ENCODE results near the gene BRAF. TPM values are rescaled to one million over a fixed set of nuclear protein-coding genes. Genes with fewer than 3 reads are reported as not detected.
A peak's percentile ranks its signal among the peaks of the same experiment; 100 is the strongest.
"Not testable (repeated sequence)": the region's sequence is repeated elsewhere in the genome, so short reads cannot be mapped to it uniquely, and the experiment has no call there.

BRAF gene
- total and polyA plus RNA-seq, 5 donors from 2014 or later: 6.9 to 60.8 (median 9.0) TPM

DNA sequence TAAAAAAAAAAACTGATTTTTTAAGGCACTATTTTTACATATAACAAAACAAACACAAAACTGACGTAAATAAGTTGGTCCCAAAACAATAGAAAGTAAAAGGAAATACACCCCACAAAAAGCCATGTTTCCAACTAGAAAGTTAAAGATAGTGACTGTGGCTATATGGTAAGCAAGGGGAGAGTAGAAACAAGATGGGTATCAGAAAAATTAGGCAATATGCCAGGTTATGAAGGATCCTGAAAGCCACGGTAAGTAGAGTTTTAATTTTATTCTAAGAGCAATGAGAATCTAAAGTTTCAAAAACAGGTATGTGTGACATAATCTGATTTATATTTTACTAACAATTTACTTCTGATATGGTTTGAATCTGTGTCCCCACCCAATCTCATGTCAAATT is 61.5 kb downstream of the BRAF start:
- DNase-seq (no peak), ATAC-seq (ENCODE audit: low read depth in 2 of 2) (no peak)
- H3K4me3 ChIP-seq (ENCODE audit: low read depth, low read length): no peak overlapping the region
- Mint-ChIP-seq H3K9me3 (peaks cover 0 to 7% (median 0%) of the 10 kb centered on the region in 7 donors), H3K4me3 (no peak overlapping the region), H3K27ac (no peak overlapping the region), H3K36me3 (peaks cover 18% of the 10 kb centered on the region), H3K4me1 (peaks cover 46 to 56% (median 51%) of the 10 kb centered on the region in 4 donors), H3K27me3 (no peaks in the 10 kb centered on the region)
- no peaks in the 10 kb centered on the region for H3K36me3 ChIP-seq (ENCODE audit: control insufficient read depth, insufficient read depth, low read length)
- no peaks in the 10 kb centered on the region for H3K27me3 ChIP-seq (ENCODE audit: control insufficient read depth, insufficient read depth, low read length)
- no peaks in the 10 kb centered on the region for H3K9me3 ChIP-seq (ENCODE audit: control insufficient read depth in 2 of 2, low read length in 2 of 2)
- H3K4me1 ChIP-seq (ENCODE audit: control insufficient read depth, insufficient read depth, low read length, poor library complexity, severe bottlenecking): no peaks in the 10 kb centered on the region
- no peak overlapping the region for H3K27ac ChIP-seq (ENCODE audit: insufficient read depth, low read length, poor library complexity, severe bottlenecking)

DNA sequence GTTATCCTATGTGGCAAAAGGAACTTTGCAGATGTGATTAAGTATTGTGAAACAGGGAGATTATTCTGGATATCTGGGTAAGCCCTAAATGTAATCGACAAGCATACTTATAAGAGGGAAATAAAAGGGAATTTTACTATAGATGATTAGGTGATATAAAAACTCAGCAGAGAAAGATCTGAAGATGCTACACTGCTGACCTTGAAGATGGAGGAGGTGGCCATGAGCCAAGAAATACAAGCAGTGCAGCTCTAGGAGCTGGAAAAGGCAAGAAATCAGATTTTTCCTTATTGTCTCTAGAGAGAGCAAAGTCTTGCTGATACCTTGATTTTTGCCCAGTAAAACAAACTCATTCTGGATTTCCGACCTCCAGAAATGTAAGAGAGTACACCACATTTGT is 67.7 kb downstream of the BRAF start:
- Histone ChIP-seq H3K4me1 (ENCODE audit: control insufficient read depth, insufficient read depth, low read length, poor library complexity, severe bottlenecking) (no peaks in the 10 kb centered on the region), H3K4me3 (ENCODE audit: low read depth, low read length) (no peak overlapping the region), H3K9me3 (ENCODE audit: control insufficient read depth in 2 of 2, low read length in 2 of 2) (no peaks in the 10 kb centered on the region), H3K36me3 (ENCODE audit: control insufficient read depth, insufficient read depth, low read length) (no peaks in the 10 kb centered on the region), H3K27me3 (ENCODE audit: control insufficient read depth, insufficient read depth, low read length) (no peaks in the 10 kb centered on the region), H3K27ac (ENCODE audit: insufficient read depth, low read length, poor library complexity, severe bottlenecking) (no peak overlapping the region)
- Mint-ChIP-seq H3K9me3 (no peaks in the 10 kb centered on the region), H3K36me3 (peaks cover 3% of the 10 kb centered on the region), H3K4me3 (peak overlapping the region in 1 of 4 donors; percentile 29), H3K27me3 (no peaks in the 10 kb centered on the region), H3K27ac (no peak overlapping the region), H3K4me1 (peaks cover 46 to 56% (median 50%) of the 10 kb centered on the region in 4 donors)
- ATAC-seq (ENCODE audit: low read depth in 2 of 2): no peak
- DNase-seq: no peak

DNA sequence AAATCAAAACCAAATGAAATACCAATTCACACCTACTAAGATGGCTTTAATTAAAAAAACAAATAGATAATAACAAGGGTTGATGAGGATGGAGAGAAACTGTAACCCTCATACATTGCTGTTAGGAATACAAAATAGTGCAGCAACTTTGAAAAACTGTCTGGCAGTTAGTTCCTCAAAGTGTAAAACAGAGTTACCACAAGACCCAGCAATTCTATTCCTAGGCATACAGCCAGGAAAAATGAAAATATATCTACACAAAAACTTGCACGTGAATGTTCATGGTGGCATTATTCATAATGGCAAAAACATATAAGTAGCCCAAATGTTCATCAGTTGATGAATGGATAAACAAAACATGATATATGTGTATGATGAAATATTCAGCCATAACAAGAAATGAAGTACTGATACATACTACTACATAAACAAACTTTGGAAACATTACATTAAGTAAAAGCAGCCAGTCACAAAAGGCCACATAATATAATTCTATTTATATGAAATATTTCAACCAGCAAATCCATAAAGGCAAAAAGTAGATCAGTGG is 83.5 kb downstream of the BRAF start:
- Mint-ChIP-seq H3K27ac (no peak overlapping the region), H3K36me3 (peaks cover 42% of the 10 kb centered on the region), H3K4me3 (no peak overlapping the region), H3K27me3 (no peaks in the 10 kb centered on the region), H3K9me3 (peaks cover 0 to 2% (median 0%) of the 10 kb centered on the region in 7 donors), H3K4me1 (peaks cover 6 to 12% (median 6%) of the 10 kb centered on the region in 4 donors)
- Histone ChIP-seq H3K9me3 (ENCODE audit: control insufficient read depth in 2 of 2, low read length in 2 of 2) (no peaks in the 10 kb centered on the region), H3K27ac (ENCODE audit: insufficient read depth, low read length, poor library complexity, severe bottlenecking) (no peak overlapping the region), H3K4me3 (ENCODE audit: low read depth, low read length) (no peak overlapping the region), H3K27me3 (ENCODE audit: control insufficient read depth, insufficient read depth, low read length) (no peaks in the 10 kb centered on the region), H3K36me3 (ENCODE audit: control insufficient read depth, insufficient read depth, low read length) (peaks cover 12% of the 10 kb centered on the region), H3K4me1 (ENCODE audit: control insufficient read depth, insufficient read depth, low read length, poor library complexity, severe bottlenecking) (no peaks in the 10 kb centered on the region)
- ATAC-seq (ENCODE audit: low read depth in 2 of 2) (no peak), DNase-seq (no peak)

DNA sequence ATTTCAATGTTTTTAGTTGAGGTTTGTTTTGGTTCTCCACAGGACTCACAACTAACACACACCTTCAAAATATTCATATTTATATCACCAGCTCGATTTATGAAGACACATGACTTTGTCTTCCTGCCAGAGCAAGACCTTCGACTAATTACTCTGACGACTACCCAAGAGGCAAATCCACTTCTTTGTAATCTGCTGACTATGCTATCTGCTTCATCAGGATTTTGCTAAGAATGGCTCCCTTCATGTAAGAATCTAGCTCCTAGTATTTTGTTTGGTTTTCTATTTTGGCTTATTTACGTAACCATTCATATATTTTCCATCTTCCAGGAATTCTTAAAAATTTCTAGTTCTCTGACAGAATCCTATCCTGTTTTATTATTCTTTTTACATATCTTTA is 93.0 kb downstream of the BRAF start:
- H3K36me3 ChIP-seq (ENCODE audit: control insufficient read depth, insufficient read depth, low read length): peaks cover 12% of the 10 kb centered on the region
- H3K27ac ChIP-seq (ENCODE audit: insufficient read depth, low read length, poor library complexity, severe bottlenecking): no peak overlapping the region
- no peaks in the 10 kb centered on the region for H3K27me3 ChIP-seq (ENCODE audit: control insufficient read depth, insufficient read depth, low read length)
- H3K4me3 ChIP-seq (ENCODE audit: low read depth, low read length): no peak overlapping the region
- H3K9me3 Mint-ChIP-seq: no peaks in the 10 kb centered on the region
- H3K27ac Mint-ChIP-seq: no peak overlapping the region
- H3K27me3 Mint-ChIP-seq: no peaks in the 10 kb centered on the region
- DNase-seq: no peak
- no peaks in the 10 kb centered on the region for H3K9me3 ChIP-seq (ENCODE audit: control insufficient read depth in 2 of 2, low read length in 2 of 2)
- H3K4me1 ChIP-seq (ENCODE audit: control insufficient read depth, insufficient read depth, low read length, poor library complexity, severe bottlenecking): no peaks in the 10 kb centered on the region
- ATAC-seq (ENCODE audit: low read depth in 2 of 2): no peak
- no peak overlapping the region for H3K4me3 Mint-ChIP-seq
- peaks cover 0 to 12% (median 1%) of the 10 kb centered on the region in 4 donors for H3K4me1 Mint-ChIP-seq
- H3K36me3 Mint-ChIP-seq: peaks cover 29% of the 10 kb centered on the region

DNA sequence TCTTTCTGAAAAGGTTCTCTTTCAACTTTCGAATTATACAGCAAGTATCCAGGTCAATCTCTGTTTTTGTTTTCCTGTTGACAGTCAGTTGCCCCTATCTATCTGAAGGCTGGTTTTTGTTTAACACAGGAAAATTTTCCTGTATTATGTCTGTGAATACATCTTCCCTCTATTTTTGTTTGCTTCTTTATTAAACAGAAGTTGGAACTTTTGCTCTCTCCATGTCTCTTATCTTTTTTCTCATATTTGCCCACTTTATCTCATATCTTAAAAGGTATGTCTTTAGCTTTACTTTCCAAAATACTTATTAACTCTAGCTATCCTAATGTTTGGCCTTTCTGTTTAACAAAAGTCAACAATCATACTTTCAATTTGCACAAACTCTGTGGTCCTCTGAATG is 95.0 kb downstream of the BRAF start:
- H3K27ac ChIP-seq (ENCODE audit: insufficient read depth, low read length, poor library complexity, severe bottlenecking): no peak overlapping the region
- ATAC-seq (ENCODE audit: low read depth in 2 of 2): no peak
- no peaks in the 10 kb centered on the region for H3K4me1 ChIP-seq (ENCODE audit: control insufficient read depth, insufficient read depth, low read length, poor library complexity, severe bottlenecking)
- H3K36me3 ChIP-seq (ENCODE audit: control insufficient read depth, insufficient read depth, low read length): peaks cover 11% of the 10 kb centered on the region
- no peaks in the 10 kb centered on the region for H3K27me3 ChIP-seq (ENCODE audit: control insufficient read depth, insufficient read depth, low read length)
- H3K4me3 ChIP-seq (ENCODE audit: low read depth, low read length): no peak overlapping the region
- no peaks in the 10 kb centered on the region for H3K9me3 ChIP-seq (ENCODE audit: control insufficient read depth in 2 of 2, low read length in 2 of 2)
- Mint-ChIP-seq H3K9me3 (no peaks in the 10 kb centered on the region), H3K4me3 (no peak overlapping the region), H3K27ac (peak overlapping the region in 2 of 3 donors; percentile 9 to 95), H3K36me3 (peaks cover 29% of the 10 kb centered on the region), H3K27me3 (no peaks in the 10 kb centered on the region), H3K4me1 (peaks cover 0 to 12% (median 1%) of the 10 kb centered on the region in 4 donors)
- no peak for DNase-seq

DNA sequence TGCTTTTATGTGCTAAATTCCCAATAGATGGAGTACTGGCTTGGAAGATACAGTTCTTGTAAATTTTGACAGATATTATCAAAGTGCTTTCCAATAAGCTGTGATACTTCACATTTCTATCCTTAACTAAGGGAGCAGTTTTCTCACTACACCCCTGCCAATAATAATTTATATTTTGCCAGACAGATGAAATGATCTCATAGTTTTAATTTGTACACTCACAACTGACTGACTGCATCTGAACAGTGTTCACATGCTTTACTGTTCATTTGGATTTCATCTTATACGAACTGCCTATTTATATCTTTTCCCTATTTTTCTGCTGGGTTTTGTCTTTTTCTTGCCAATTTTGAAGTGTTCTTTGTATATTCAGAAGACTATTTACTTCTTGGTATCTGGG is 96.0 kb downstream of the BRAF start:
- Mint-ChIP-seq H3K27me3 (no peaks in the 10 kb centered on the region), H3K36me3 (peaks cover 25% of the 10 kb centered on the region), H3K27ac (no peak overlapping the region), H3K4me3 (peak overlapping the region in 1 of 4 donors; percentile 24), H3K4me1 (peaks cover 0 to 12% (median 1%) of the 10 kb centered on the region in 4 donors), H3K9me3 (no peaks in the 10 kb centered on the region)
- no peak overlapping the region for H3K4me3 ChIP-seq (ENCODE audit: low read depth, low read length)
- H3K9me3 ChIP-seq (ENCODE audit: control insufficient read depth in 2 of 2, low read length in 2 of 2): no peaks in the 10 kb centered on the region
- ATAC-seq (ENCODE audit: low read depth in 2 of 2) (no peak), DNase-seq (no peak)
- H3K27me3 ChIP-seq (ENCODE audit: control insufficient read depth, insufficient read depth, low read length): no peaks in the 10 kb centered on the region
- no peaks in the 10 kb centered on the region for H3K4me1 ChIP-seq (ENCODE audit: control insufficient read depth, insufficient read depth, low read length, poor library complexity, severe bottlenecking)
- peaks cover 3% of the 10 kb centered on the region for H3K36me3 ChIP-seq (ENCODE audit: control insufficient read depth, insufficient read depth, low read length)
- H3K27ac ChIP-seq (ENCODE audit: insufficient read depth, low read length, poor library complexity, severe bottlenecking): no peak overlapping the region

DNA sequence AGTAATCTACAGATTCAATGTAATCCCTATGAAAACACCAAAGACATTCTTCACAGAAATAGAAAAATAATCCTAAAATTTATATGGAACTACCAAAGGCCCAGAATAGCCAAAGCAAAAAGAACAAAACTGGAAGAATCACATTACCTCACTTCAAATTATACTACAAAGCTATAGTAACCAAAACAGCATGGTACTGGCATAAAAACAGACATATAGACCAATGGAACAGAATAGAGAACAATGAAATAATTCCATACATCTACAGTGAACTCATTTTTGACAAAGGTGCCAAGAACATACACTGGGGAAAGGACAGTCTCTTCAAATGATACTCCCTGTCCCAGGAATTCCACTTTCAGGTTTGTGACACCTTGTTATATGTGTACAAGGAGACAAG is 107.3 kb downstream of the BRAF start:
- H3K27ac ChIP-seq (ENCODE audit: insufficient read depth, low read length, poor library complexity, severe bottlenecking); H3K36me3 ChIP-seq (ENCODE audit: control insufficient read depth, insufficient read depth, low read length); H3K4me1 ChIP-seq (ENCODE audit: control insufficient read depth, insufficient read depth, low read length, poor library complexity, severe bottlenecking); H3K4me3 ChIP-seq (ENCODE audit: low read depth, low read length); DNase-seq; H3K9me3 ChIP-seq (ENCODE audit: control insufficient read depth in 2 of 2, low read length in 2 of 2); H3K27me3 ChIP-seq (ENCODE audit: control insufficient read depth, insufficient read depth, low read length); H3K27me3 Mint-ChIP-seq; H3K9me3 Mint-ChIP-seq; H3K27ac Mint-ChIP-seq; ATAC-seq (ENCODE audit: low read depth in 2 of 2); H3K4me1 Mint-ChIP-seq: not testable (repeated sequence)
- Mint-ChIP-seq H3K4me3 (peak overlapping the region in 1 of 4 donors; percentile 43), H3K36me3 (peaks cover 14% of the 10 kb centered on the region)

DNA sequence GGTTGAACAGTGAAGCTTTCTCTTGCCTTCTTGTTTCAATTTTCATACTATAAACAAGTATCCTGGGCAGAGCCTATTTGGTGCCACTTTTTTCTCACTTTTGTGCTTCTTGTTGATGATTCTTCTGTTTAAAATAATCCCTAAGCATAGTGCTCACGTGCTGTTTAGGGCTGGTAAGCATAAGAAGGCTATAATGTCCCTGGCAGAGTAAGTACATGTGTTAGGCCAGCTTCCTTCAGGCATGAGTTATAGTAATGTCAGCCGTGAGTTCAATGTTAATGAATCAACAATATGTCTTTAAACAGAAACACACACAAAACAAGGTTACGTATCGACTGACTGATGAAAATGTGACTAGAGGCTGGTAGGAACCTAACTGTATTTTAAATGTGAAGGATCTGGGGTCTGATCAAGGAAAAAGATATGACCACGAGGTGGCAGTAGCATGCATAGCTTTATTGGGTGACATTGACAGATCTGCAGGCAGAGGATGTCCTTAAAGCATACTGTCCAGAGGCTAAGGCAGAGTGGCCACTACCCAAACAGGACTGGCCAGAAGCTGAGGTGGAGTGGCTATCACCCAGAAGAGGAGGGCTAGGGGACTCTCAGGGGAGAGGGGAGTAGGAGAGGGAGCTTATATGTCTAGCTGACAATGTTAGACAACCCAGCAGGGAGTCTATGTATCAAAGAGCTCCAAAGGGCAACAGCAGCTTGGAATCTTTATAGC is 113.7 kb downstream of the BRAF start:
- no peak overlapping the region for H3K27ac ChIP-seq (ENCODE audit: insufficient read depth, low read length, poor library complexity, severe bottlenecking)
- no peaks in the 10 kb centered on the region for H3K4me1 ChIP-seq (ENCODE audit: control insufficient read depth, insufficient read depth, low read length, poor library complexity, severe bottlenecking)
- Mint-ChIP-seq H3K27me3 (no peaks in the 10 kb centered on the region), H3K27ac (peak overlapping the region in 1 of 3 donors; percentile 0), H3K9me3 (no peaks in the 10 kb centered on the region), H3K36me3 (no peaks in the 10 kb centered on the region), H3K4me1 (peaks cover 2 to 6% (median 5%) of the 10 kb centered on the region in 4 donors), H3K4me3 (no peak overlapping the region)
- peak; percentile 53 to 71 for ATAC-seq (ENCODE audit: low read depth in 2 of 2)
- H3K36me3 ChIP-seq (ENCODE audit: control insufficient read depth, insufficient read depth, low read length): peaks cover 6% of the 10 kb centered on the region
- H3K9me3 ChIP-seq (ENCODE audit: control insufficient read depth in 2 of 2, low read length in 2 of 2): no peaks in the 10 kb centered on the region
- peak; percentile 33 to 75 (median 71) for DNase-seq
- H3K27me3 ChIP-seq (ENCODE audit: control insufficient read depth, insufficient read depth, low read length): no peaks in the 10 kb centered on the region
- no peak overlapping the region for H3K4me3 ChIP-seq (ENCODE audit: low read depth, low read length)

Measured in CD4-positive, CD25-positive, alpha-beta regulatory T cell (primary cell).